Adrenal gland (tissue), 5 donors: ENCODE measurements around the gene LARGE1.

Source experiments
- CTCF ChIP-seq, 6 experiments: fragments of 450-650 bp in 4 of 6; fragments of 200-600 bp in 2 of 6; sonication (generic) in 1 of 6; IDR thresholded peaks; 1 replicate in 5 of 6; 2 replicates in 1 of 6; pipeline versions ENCODE4 v1.5.1 to v1.8.0; 2016 to 2021; ENCODE audit warnings: antibody characterized with exemption in 6 of 6, mild to moderate bottlenecking in 2 of 6, moderate library complexity in 1 of 6
- POLR2A ChIP-seq, 2 donors: fragments of 450-650 bp; IDR thresholded peaks; one replicate each; pipeline ENCODE4 v1.6.1; 2017; ENCODE audit warnings: antibody characterized with exemption in 2 of 2, mild to moderate bottlenecking in 2 of 2, moderate library complexity in 1 of 2
- donor health status: DM: no; HTN: no; CAD: no.

GRCh38 chr22:33756508-33756949 is 163.7 kb downstream of the LARGE1 start:
- TF ChIP-seq CTCF (IDR thresholded peaks at IDR 0.05), result no peak
- no peak for TF ChIP-seq POLR2A (IDR thresholded peaks at IDR 0.05)
